K562 (cell line): ENCODE data around the gene SND1. TPM values are rescaled to one million over a fixed set of nuclear protein-coding genes. Genes with fewer than 3 reads are reported as not detected.

Source experiments
- MEF2D ChIP-seq: conservative IDR thresholded peaks from 2 replicates; pipeline ENCODE4 v1.6.1; 2016; ENCODE audit warnings: low read depth, missing genetic modification characterization, missing compliant biosample characterization
- NELFE ChIP-seq: IDR thresholded peaks from 2 replicates; pipeline ENCODE4 v1.6.1; 2011; ENCODE audit warnings: mild to moderate bottlenecking; ENCODE audit not compliant: insufficient read depth, insufficient read length
- PML ChIP-seq: IDR thresholded peaks from 2 replicates; pipeline ENCODE4 v1.6.1; 2012; ENCODE audit warnings: low read length, inconsistent platforms
- PRMT5 ChIP-seq: sonication (generic); formaldehyde crosslinking; IDR thresholded peaks from 2 replicates; pipeline ENCODE4 v1.5.0; 2020; ENCODE audit warnings: missing genetic modification reagents
- SAP30 ChIP-seq: fragments of 200-600 bp; sonication (generic); IDR thresholded peaks from 2 replicates; pipeline ENCODE4 v1.6.1; 2012; ENCODE audit warnings: borderline replicate concordance, low read depth, mild to moderate bottlenecking, moderate library complexity, low read length, control low read depth, inconsistent platforms; ENCODE audit not compliant: insufficient read depth, poor library complexity, severe bottlenecking
- SETDB1 ChIP-seq: IDR thresholded peaks from one replicate; pipeline ENCODE4 v1.6.1; 2012; ENCODE audit warnings: low read length, control low read depth, inconsistent platforms
- SIN3A ChIP-seq, 2 experiments: fragments of 150-350 bp in 1 of 2; IDR thresholded peaks; 2 replicates each; pipeline ENCODE4 v1.6.1; 2011 to 2016; ENCODE audit warnings: borderline replicate concordance in 2 of 2, low read depth in 2 of 2, low read length in 2 of 2, mild to moderate bottlenecking in 2 of 2, moderate library complexity in 2 of 2; ENCODE audit not compliant: control insufficient read depth in 1 of 2
- SP2 ChIP-seq: IDR thresholded peaks from 2 replicates; pipeline ENCODE4 v1.6.1; 2011; ENCODE audit warnings: mild to moderate bottlenecking, low read depth, low read length, moderate library complexity; ENCODE audit not compliant: poor library complexity, severe bottlenecking; ENCODE audit errors: extremely low read depth
- TAF7 ChIP-seq: fragments of 450-650 bp; IDR thresholded peaks from 2 replicates; pipeline ENCODE4 v1.6.1; 2016; ENCODE audit warnings: missing genetic modification characterization, missing compliant biosample characterization
- TAF9B ChIP-seq: fragments of 450-650 bp; IDR thresholded peaks from 2 replicates; pipeline ENCODE4 v1.6.1; 2018; ENCODE audit warnings: mild to moderate bottlenecking; ENCODE audit not compliant: partially characterized antibody
- ZNF217 ChIP-seq: sonication (generic); formaldehyde crosslinking; IDR thresholded peaks from 2 replicates; pipeline ENCODE4 v1.8.0; 2022; ENCODE audit warnings: mild to moderate bottlenecking, missing genetic modification reagents
- ZNF239 ChIP-seq: fragments of 250-450 bp; sonication (Bioruptor Pico); IDR thresholded peaks from 2 replicates; pipeline ENCODE4 v1.4.0; 2020; ENCODE audit warnings: mild to moderate bottlenecking
- ZNF696 ChIP-seq: fragments of 250-450 bp; sonication (Bioruptor Pico); conservative IDR thresholded peaks from 2 replicates; pipeline ENCODE4 v1.4.0; 2020; ENCODE audit warnings: mild to moderate bottlenecking, moderate library complexity
- ZNF778 ChIP-seq: fragments of 450-650 bp; formaldehyde crosslinking; IDR thresholded peaks from 2 replicates; pipeline ENCODE4 v1.4.0; 2020; ENCODE audit warnings: mild to moderate bottlenecking, moderate library complexity
- polyA plus RNA-seq, 8 experiments: library from polyadenylated mRNA; depleted of rRNA in 4 of 8; stranded (reverse) in 5 of 8; unstranded in 3 of 8; fragments of >200 nt; fragmentation: Nextera tagmentation in 2 of 8; fragmentation: Illumina TruSeq in 1 of 8; extraction: Ambion mirVana in 2 of 8; extraction: Trizol in 1 of 8; gene quantifications; 2 replicates each; pipeline versions ENCODE4 v1.2.1 to v1.2.3, GENCODE V29; 2011 to 2014; ENCODE audit warnings: inconsistent platforms in 1 of 8, missing spikeins in 1 of 8
- total RNA-seq, 7 experiments: library from RNA; depleted of rRNA in 6 of 7; stranded (reverse); fragments of >200 nt in 6 of 7; fragmentation: Illumina TruSeq in 2 of 7; extraction: Trizol in 2 of 7; gene quantifications; 2 replicates each; pipeline versions ENCODE4 v1.2.1 to v1.2.3, GENCODE V29; 2011 to 2021; ENCODE audit warnings: low replicate concordance in 1 of 7
- TF ChIP-seq, protein P1 (sequence below), 2 experiments: fragments of 450-650 bp; conservative IDR thresholded peaks; 2 replicates each; pipeline ENCODE4 v1.6.1; 2017; ENCODE audit warnings: mild to moderate bottlenecking in 2 of 2, moderate library complexity in 2 of 2
- TF ChIP-seq, protein P2 (sequence below): sonication (generic); formaldehyde crosslinking; IDR thresholded peaks from 2 replicates; pipeline ENCODE4 v1.8.0; 2022; ENCODE audit warnings: mild to moderate bottlenecking, missing genetic modification reagents
- TF ChIP-seq, protein P3 (sequence below): fragments of 450-650 bp; IDR thresholded peaks from 2 replicates; pipeline ENCODE4 v1.6.1; 2018; ENCODE audit not compliant: partially characterized antibody
- TF ChIP-seq, protein P4 (sequence below), 3 experiments: fragments of 200-800 bp in 1 of 3; sonication (Bioruptor generic) in 1 of 3; sonication (generic) in 1 of 3; formaldehyde crosslinking in 1 of 3; IDR thresholded peaks; 2 replicates each; pipeline versions ENCODE4 v1.6.1 to v1.8.0; 2016 to 2022; ENCODE audit warnings: mild to moderate bottlenecking in 2 of 3, missing compliant biosample characterization in 2 of 3, missing genetic modification characterization in 2 of 3, missing genetic modification reagents in 1 of 3

Gene SND1
- total and polyA plus RNA-seq, 9 of the 15 experiments (the other 6 are each of a cell fraction or from before 2014, with no cell fraction given), result 46.5 to 307 (median 191) TPM

DNA sequence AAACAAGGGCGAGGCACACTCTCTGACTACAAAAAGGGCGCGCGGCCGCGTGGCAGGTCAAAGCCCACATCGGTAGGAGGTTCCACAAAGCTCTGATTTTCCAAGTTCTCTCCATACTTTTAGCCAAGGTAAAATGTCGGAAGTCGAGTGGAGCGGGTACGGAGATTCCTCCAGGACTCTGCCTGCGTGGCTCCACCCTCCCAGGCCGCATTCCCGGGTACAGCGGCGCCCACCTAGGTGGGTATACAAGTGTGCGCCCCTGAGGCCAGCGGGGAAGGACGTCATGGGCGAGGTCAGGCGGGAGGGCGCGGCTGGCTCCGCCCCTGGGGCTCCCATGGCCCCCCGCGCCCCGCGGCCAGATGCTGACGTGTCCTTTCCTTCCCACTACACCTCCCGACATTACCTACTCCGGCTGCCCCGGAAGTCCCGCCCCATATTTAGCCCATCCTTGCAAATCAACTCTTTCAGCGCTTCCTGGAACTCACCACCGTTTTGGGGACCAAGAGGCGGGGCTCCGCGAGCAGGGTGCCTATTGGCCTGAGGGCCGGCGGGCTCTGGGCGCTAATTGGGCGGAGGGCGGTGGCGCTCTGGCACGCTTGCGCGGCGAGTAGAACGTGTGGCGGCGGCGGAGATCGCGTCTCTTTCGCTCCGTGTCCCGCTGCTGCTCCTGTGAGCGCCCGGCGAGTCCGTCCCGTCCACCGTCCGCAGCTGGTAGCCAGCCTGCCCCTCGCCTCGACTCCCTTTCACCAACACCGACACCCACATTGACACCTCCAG, at the start of gene SND1 (continued):
- peak; percentile 85 for TF ChIP-seq TAF7 (tag)
- no peak for TF ChIP-seq ZNF778
- peak; percentile 82 for TF ChIP-seq PML
- no peak for TF ChIP-seq PRMT5
- no peak for TF ChIP-seq ZNF239 (CRISPR knock-in tag)
- peak; percentile 72 for TF ChIP-seq SP2
- peak; percentile 45 for TF ChIP-seq NELFE
- TF ChIP-seq SAP30, result no peak
- TF ChIP-seq, protein P1, sequence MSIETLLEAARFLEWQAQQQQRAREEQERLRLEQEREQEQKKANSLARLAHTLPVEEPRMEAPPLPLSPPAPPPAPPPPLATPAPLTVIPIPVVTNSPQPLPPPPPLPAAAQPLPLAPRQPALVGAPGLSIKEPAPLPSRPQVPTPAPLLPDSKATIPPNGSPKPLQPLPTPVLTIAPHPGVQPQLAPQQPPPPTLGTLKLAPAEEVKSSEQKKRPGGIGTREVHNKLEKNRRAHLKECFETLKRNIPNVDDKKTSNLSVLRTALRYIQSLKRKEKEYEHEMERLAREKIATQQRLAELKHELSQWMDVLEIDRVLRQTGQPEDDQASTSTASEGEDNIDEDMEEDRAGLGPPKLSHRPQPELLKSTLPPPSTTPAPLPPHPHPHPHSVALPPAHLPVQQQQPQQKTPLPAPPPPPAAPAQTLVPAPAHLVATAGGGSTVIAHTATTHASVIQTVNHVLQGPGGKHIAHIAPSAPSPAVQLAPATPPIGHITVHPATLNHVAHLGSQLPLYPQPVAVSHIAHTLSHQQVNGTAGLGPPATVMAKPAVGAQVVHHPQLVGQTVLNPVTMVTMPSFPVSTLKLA (conservative IDR thresholded peaks at IDR 0.05), result peak; percentile 85 to 96
- peak; percentile 82 for TF ChIP-seq MEF2D (tag)
- TF ChIP-seq, protein P2, sequence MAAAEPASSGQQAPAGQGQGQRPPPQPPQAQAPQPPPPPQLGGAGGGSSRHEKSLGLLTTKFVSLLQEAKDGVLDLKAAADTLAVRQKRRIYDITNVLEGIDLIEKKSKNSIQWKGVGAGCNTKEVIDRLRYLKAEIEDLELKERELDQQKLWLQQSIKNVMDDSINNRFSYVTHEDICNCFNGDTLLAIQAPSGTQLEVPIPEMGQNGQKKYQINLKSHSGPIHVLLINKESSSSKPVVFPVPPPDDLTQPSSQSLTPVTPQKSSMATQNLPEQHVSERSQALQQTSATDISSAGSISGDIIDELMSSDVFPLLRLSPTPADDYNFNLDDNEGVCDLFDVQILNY, result peak; percentile 69; the same call in 1 of the 2 replicates
- TF ChIP-seq, protein P3, sequence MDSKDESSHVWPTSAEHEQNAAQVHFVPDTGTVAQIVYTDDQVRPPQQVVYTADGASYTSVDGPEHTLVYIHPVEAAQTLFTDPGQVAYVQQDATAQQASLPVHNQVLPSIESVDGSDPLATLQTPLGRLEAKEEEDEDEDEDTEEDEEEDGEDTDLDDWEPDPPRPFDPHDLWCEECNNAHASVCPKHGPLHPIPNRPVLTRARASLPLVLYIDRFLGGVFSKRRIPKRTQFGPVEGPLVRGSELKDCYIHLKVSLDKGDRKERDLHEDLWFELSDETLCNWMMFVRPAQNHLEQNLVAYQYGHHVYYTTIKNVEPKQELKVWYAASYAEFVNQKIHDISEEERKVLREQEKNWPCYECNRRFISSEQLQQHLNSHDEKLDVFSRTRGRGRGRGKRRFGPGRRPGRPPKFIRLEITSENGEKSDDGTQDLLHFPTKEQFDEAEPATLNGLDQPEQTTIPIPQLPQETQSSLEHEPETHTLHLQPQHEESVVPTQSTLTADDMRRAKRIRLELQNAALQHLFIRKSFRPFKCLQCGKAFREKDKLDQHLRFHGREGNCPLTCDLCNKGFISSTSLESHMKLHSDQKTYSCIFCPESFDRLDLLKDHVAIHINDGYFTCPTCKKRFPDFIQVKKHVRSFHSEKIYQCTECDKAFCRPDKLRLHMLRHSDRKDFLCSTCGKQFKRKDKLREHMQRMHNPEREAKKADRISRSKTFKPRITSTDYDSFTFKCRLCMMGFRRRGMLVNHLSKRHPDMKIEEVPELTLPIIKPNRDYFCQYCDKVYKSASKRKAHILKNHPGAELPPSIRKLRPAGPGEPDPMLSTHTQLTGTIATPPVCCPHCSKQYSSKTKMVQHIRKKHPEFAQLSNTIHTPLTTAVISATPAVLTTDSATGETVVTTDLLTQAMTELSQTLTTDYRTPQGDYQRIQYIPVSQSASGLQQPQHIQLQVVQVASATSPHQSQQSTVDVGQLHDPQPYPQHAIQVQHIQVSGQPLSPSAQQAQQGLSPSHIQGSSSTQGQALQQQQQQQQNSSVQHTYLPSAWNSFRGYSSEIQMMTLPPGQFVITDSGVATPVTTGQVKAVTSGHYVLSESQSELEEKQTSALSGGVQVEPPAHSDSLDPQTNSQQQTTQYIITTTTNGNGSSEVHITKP, result peak; percentile 85
- no peak for TF ChIP-seq SETDB1
- no peak for TF ChIP-seq ZNF217
- peak; percentile 81 to 91; a peak in 2 of 4 replicates for TF ChIP-seq SIN3A (IDR thresholded peaks at IDR 0.05; ENCODE audit: borderline replicate concordance in 2 of 2, control insufficient read depth in 1 of 2, low read depth in 2 of 2, low read length in 2 of 2)
- no peak for TF ChIP-seq ZNF696 (CRISPR knock-in tag)
- TF ChIP-seq, protein P4, sequence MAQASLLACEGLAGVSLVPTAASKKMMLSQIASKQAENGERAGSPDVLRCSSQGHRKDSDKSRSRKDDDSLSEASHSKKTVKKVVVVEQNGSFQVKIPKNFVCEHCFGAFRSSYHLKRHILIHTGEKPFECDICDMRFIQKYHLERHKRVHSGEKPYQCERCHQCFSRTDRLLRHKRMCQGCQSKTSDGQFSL (CRISPR knock-in tag; IDR thresholded peaks at IDR 0.05), result no peak
- TF ChIP-seq, protein P4 (tag; IDR thresholded peaks at IDR 0.05), result no peak
- peak; percentile 80 for TF ChIP-seq TAF9B
